Adrenal gland (tissue), 5 donors: ENCODE data around the gene GSK3A.

ENCODE experiments used
- POLR2A ChIP-seq, 2 donors: fragments of 450-650 bp; IDR thresholded peaks; one replicate each; pipeline ENCODE4 v1.6.1; 2017; ENCODE audit warnings: antibody characterized with exemption in 2 of 2, mild to moderate bottlenecking in 2 of 2, moderate library complexity in 1 of 2
- TF ChIP-seq, protein P1 (sequence below), 6 experiments: fragments of 450-650 bp in 4 of 6; fragments of 200-600 bp in 2 of 6; sonication (generic) in 1 of 6; IDR thresholded peaks; 1 replicate in 5 of 6; 2 replicates in 1 of 6; pipeline versions ENCODE4 v1.5.1 to v1.8.0; 2016 to 2021; ENCODE audit warnings: antibody characterized with exemption in 6 of 6, mild to moderate bottlenecking in 2 of 6, moderate library complexity in 1 of 6
- donor health status: DM: no; HTN: no; CAD: no.

DNA sequence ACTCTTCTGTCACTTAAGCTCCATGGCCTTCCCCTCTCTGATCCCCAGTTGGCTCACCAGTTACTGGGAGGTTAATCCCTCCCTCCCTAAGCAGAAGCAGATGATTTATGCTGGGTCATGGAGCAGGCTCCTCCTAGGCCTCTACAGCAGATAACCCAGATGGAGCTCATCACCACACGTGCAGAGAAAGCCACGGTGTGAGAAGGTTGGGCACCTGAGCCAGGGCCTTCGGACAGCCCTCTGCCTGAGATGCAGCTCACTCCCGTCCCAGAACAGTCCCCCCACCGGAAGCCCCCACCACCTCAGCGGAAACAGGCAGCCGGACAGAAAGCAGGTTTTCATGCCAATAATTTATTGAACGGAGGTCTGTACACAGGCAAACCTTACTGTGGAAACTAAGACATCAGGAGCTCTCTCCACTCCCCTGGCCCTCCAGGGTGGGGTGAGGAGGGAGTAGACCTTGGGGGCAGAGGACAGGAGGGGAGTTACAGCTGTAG lies 12.5 kb downstream of the GSK3A start:
- TF ChIP-seq, protein P1, sequence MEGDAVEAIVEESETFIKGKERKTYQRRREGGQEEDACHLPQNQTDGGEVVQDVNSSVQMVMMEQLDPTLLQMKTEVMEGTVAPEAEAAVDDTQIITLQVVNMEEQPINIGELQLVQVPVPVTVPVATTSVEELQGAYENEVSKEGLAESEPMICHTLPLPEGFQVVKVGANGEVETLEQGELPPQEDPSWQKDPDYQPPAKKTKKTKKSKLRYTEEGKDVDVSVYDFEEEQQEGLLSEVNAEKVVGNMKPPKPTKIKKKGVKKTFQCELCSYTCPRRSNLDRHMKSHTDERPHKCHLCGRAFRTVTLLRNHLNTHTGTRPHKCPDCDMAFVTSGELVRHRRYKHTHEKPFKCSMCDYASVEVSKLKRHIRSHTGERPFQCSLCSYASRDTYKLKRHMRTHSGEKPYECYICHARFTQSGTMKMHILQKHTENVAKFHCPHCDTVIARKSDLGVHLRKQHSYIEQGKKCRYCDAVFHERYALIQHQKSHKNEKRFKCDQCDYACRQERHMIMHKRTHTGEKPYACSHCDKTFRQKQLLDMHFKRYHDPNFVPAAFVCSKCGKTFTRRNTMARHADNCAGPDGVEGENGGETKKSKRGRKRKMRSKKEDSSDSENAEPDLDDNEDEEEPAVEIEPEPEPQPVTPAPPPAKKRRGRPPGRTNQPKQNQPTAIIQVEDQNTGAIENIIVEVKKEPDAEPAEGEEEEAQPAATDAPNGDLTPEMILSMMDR (IDR thresholded peaks at IDR 0.05) = no peak
- no peak for TF ChIP-seq POLR2A (IDR thresholded peaks at IDR 0.05)
